Endothelial cell (in vitro differentiated cells): Measurements from ENCODE around the gene MRPS23. TPM values are rescaled to one million over a fixed set of nuclear protein-coding genes. Genes with fewer than 3 reads are reported as not detected.

Experiments
- DNase-seq: peaks from one replicate; pipeline ENCODE4 v3.0.0; 2021; ENCODE audit warnings: low spot score
- H3K27ac Mint-ChIP-seq: one replicate; pipeline ENCODE4 v1.8.0; 2021; ENCODE audit warnings: mixed read lengths, inconsistent platforms; ENCODE audit not compliant: unreplicated experiment
- H3K27me3 Mint-ChIP-seq: one replicate; pipeline ENCODE4 v1.8.0; 2021; ENCODE audit warnings: mild to moderate bottlenecking, moderate library complexity, mixed read lengths, inconsistent platforms; ENCODE audit not compliant: unreplicated experiment
- H3K36me3 Mint-ChIP-seq: one replicate; pipeline ENCODE4 v1.8.0; 2021; ENCODE audit warnings: mild to moderate bottlenecking, low read depth, mixed read lengths, inconsistent platforms; ENCODE audit not compliant: unreplicated experiment
- H3K4me1 Mint-ChIP-seq: one replicate; pipeline ENCODE4 v1.8.0; 2021; ENCODE audit warnings: mild to moderate bottlenecking, mixed read lengths, inconsistent platforms; ENCODE audit not compliant: unreplicated experiment
- H3K4me3 Mint-ChIP-seq: one replicate; pipeline ENCODE4 v1.8.0; 2021; ENCODE audit warnings: mild to moderate bottlenecking, mixed read lengths, inconsistent platforms; ENCODE audit not compliant: unreplicated experiment
- H3K9me3 Mint-ChIP-seq: one replicate; pipeline ENCODE4 v1.8.0; 2021; ENCODE audit warnings: mixed read lengths, inconsistent platforms; ENCODE audit not compliant: unreplicated experiment
- CTCF ChIP-seq: fragments of 200-600 bp; sonication (generic); IDR thresholded peaks from one replicate; pipeline ENCODE4 v1.5.0; 2021; ENCODE audit warnings: antibody characterized with exemption; ENCODE audit not compliant: unreplicated experiment
- long read RNA-seq: library from polyadenylated mRNA; unstranded; transcript quantifications from one replicate; pipeline ENCODE4 v2.0.0, GENCODE V29; 2020; ENCODE audit not compliant: unreplicated experiment
- total RNA-seq: library from RNA; stranded (reverse); fragmentation: NEBNext Ultra II Directional; extraction: Animal tissue kit (Norgen Biotek cat#: 25700); gene quantifications from one replicate; pipeline ENCODE4 v1.2.1, GENCODE V29; 2021; ENCODE audit not compliant: unreplicated experiment

Gene MRPS23
- total RNA-seq = 39.3 TPM
- long read RNA-seq, full-length matches to known transcripts = 42 of 46 reads
- long read RNA-seq, partial matches to known transcripts = 2 of 46 reads
- long read RNA-seq, other reads (novel, unspliced or antisense) = 2 of 46 reads

GRCh38 chr17:57849874-57850754 lies at the start of gene MRPS23:
Gene MRPS23 (minus strand): TSS chr17:57850044. CDS start chr17:57850010, 34 bp downstream.
- H3K4me1 Mint-ChIP-seq = peaks cover 21% of the 10 kb centered on the region

GRCh38 chr17:57899391-57899790 lies 49.5 kb upstream of the MRPS23 start:
- H3K36me3 Mint-ChIP-seq = no peaks in the 10 kb centered on the region
- no peak for DNase-seq
- H3K9me3 Mint-ChIP-seq = no peaks in the 10 kb centered on the region
- H3K27me3 Mint-ChIP-seq = peaks cover 13% of the 10 kb centered on the region
- peak overlapping the region; percentile 34 for H3K27ac Mint-ChIP-seq
- no peak overlapping the region for H3K4me3 Mint-ChIP-seq
- peaks cover 37% of the 10 kb centered on the region for H3K4me1 Mint-ChIP-seq
- TF ChIP-seq CTCF = no peak

More at GRCh38 chr17:57849874-57850754, at the start of gene MRPS23:
- no peaks in the 10 kb centered on the region for H3K9me3 Mint-ChIP-seq
- peaks cover 7% of the 10 kb centered on the region for H3K36me3 Mint-ChIP-seq
- peak within 1 kb of the TSS; percentile 96 for H3K4me3 Mint-ChIP-seq
- DNase-seq = peak; percentile 93
- peak within 1 kb of the TSS; percentile 91 for H3K27ac Mint-ChIP-seq
- TF ChIP-seq CTCF = no peak
- H3K27me3 Mint-ChIP-seq = peaks cover 2% of the 10 kb centered on the region

GRCh38 chr17:57898487-57899311 lies 48.9 kb upstream of the MRPS23 start:
- TF ChIP-seq CTCF = no peak
- Mint-ChIP-seq H3K9me3 (no peaks in the 10 kb centered on the region), H3K36me3 (no peaks in the 10 kb centered on the region), H3K27me3 (peaks cover 13% of the 10 kb centered on the region), H3K4me1 (peaks cover 35% of the 10 kb centered on the region), H3K4me3 (no peak overlapping the region), H3K27ac (no peak overlapping the region)
- no peak for DNase-seq

GRCh38 chr17:57895382-57896060 lies 45.7 kb upstream of the MRPS23 start:
- Mint-ChIP-seq H3K4me1 (peaks cover 33% of the 10 kb centered on the region), H3K9me3 (no peaks in the 10 kb centered on the region), H3K27ac (peak overlapping the region; percentile 61), H3K4me3 (no peak overlapping the region), H3K27me3 (peaks cover 12% of the 10 kb centered on the region), H3K36me3 (peaks cover 6% of the 10 kb centered on the region)
- DNase-seq = no peak
- no peak for TF ChIP-seq CTCF
